Subcutaneous abdominal adipose tissue (tissue), 5 donors: ENCODE data around the gene CSF2.
"Not testable (repeated sequence)": the region's sequence is repeated elsewhere in the genome, so short reads cannot be mapped to it uniquely, and the experiment has no call there.

Source experiments
- H3K27ac ChIP-seq: one replicate; pipeline ENCODE4 v1.7.0; 2013; ENCODE audit warnings: low read depth, mild to moderate bottlenecking, inconsistent platforms, low read length, moderate library complexity
- H3K27me3 ChIP-seq, 5 donors: one replicate each; pipeline ENCODE4 v1.7.0; 2013; ENCODE audit warnings: low read length in 5 of 5, inconsistent platforms in 1 of 5; ENCODE audit not compliant: control insufficient read depth in 5 of 5, insufficient read depth in 4 of 5
- H3K36me3 ChIP-seq, 5 donors: one replicate each; pipeline ENCODE4 v1.7.0; 2013; ENCODE audit warnings: low read length in 5 of 5; ENCODE audit not compliant: control insufficient read depth in 5 of 5, insufficient read depth in 5 of 5
- H3K4me1 ChIP-seq, 5 donors: one replicate each; pipeline ENCODE4 v1.7.0; 2013; ENCODE audit warnings: low read length in 5 of 5, mild to moderate bottlenecking in 3 of 5, moderate library complexity in 1 of 5; ENCODE audit not compliant: control insufficient read depth in 5 of 5, insufficient read depth in 5 of 5
- H3K4me3 ChIP-seq, 5 donors: one replicate each; pipeline ENCODE4 v1.7.0; 2013; ENCODE audit warnings: low read length in 5 of 5, low read depth in 1 of 5
- H3K9ac ChIP-seq, 5 donors: one replicate each; pipeline ENCODE4 v1.7.0; 2013; ENCODE audit warnings: low read length in 5 of 5, mild to moderate bottlenecking in 4 of 5, moderate library complexity in 3 of 5
- H3K9me3 ChIP-seq, 5 donors: one replicate each; pipeline ENCODE4 v1.7.0; 2013; ENCODE audit warnings: low read length in 5 of 5; ENCODE audit not compliant: control insufficient read depth in 5 of 5
- donor health status: healthy.
- donor health status: healthy.
- donor health status: healthy.
- donor health status: healthy.
- donor health status: healthy.

The CSF2 gene

GRCh38 chr5:132104556-132104955 is 31.0 kb downstream of the CSF2 start:
- H3K4me3 ChIP-seq, result no peak overlapping the region
- no peak overlapping the region for H3K27ac ChIP-seq
- H3K9ac ChIP-seq, result no peak overlapping the region
- peaks cover 2 to 24% (median 16%) of the 10 kb centered on the region in 5 donors for H3K4me1 ChIP-seq
- no peaks in the 10 kb centered on the region for H3K9me3 ChIP-seq
- H3K36me3 ChIP-seq, result no peaks in the 10 kb centered on the region
- H3K27me3 ChIP-seq, result no peaks in the 10 kb centered on the region

- Histone ChIP-seq H3K27me3 (no peaks in the 10 kb centered on the region), H3K9ac (no peak overlapping the region), H3K9me3 (no peaks in the 10 kb centered on the region), H3K27ac (no peak overlapping the region), H3K4me3 (no peak overlapping the region), H3K36me3 (no peaks in the 10 kb centered on the region), H3K4me1 (peaks cover 2 to 24% (median 16%) of the 10 kb centered on the region in 5 donors)
These were observed 32.1 kb downstream of the CSF2 start for GRCh38 chr5:132105688-132106087.

- H3K27ac ChIP-seq, H3K36me3 ChIP-seq, H3K9ac ChIP-seq, H3K4me3 ChIP-seq, H3K9me3 ChIP-seq, H3K27me3 ChIP-seq: not testable (repeated sequence)
- peaks cover 2 to 15% (median 8%) of the 10 kb centered on the region in 5 donors for H3K4me1 ChIP-seq
These were observed 34.9 kb downstream of the CSF2 start for GRCh38 chr5:132108495-132108894.

- not testable (repeated sequence) for H3K9ac ChIP-seq, H3K36me3 ChIP-seq, H3K27ac ChIP-seq, H3K27me3 ChIP-seq, H3K4me3 ChIP-seq, H3K9me3 ChIP-seq
- peaks cover under 1 to 10% (median 3%) of the 10 kb centered on the region in 5 donors for H3K4me1 ChIP-seq
These were observed 35.4 kb downstream of the CSF2 start for GRCh38 chr5:132108957-132109356.

GRCh38 chr5:132109494-132110053 is 36.0 kb downstream of the CSF2 start:
- Histone ChIP-seq H3K9me3 (peaks cover 0 to 7% (median 3%) of the 10 kb centered on the region in 5 donors), H3K36me3 (no peaks in the 10 kb centered on the region), H3K27me3 (no peaks in the 10 kb centered on the region), H3K4me1 (peaks cover 0 to 4% (median 0%) of the 10 kb centered on the region in 5 donors), H3K4me3 (no peak overlapping the region), H3K9ac (no peak overlapping the region), H3K27ac (no peak overlapping the region)

- no peaks in the 10 kb centered on the region for H3K36me3 ChIP-seq
- H3K27ac ChIP-seq, result no peak overlapping the region
- H3K4me3 ChIP-seq, result no peak overlapping the region
- H3K9ac ChIP-seq, result no peak overlapping the region
- H3K4me1 ChIP-seq, result no peaks in the 10 kb centered on the region
- H3K9me3 ChIP-seq, result peaks cover 0 to 7% (median 3%) of the 10 kb centered on the region in 5 donors
- no peaks in the 10 kb centered on the region for H3K27me3 ChIP-seq
These were observed 36.6 kb downstream of the CSF2 start for GRCh38 chr5:132110195-132110594.

GRCh38 chr5:132110930-132111329 is 37.3 kb downstream of the CSF2 start:
- Histone ChIP-seq H3K9ac (no peak overlapping the region), H3K4me3 (no peak overlapping the region), H3K9me3 (peaks cover 0 to 7% (median 3%) of the 10 kb centered on the region in 5 donors), H3K27me3 (no peaks in the 10 kb centered on the region), H3K4me1 (no peaks in the 10 kb centered on the region), H3K36me3 (no peaks in the 10 kb centered on the region), H3K27ac (no peak overlapping the region)

- no peak overlapping the region for H3K4me3 ChIP-seq
- no peaks in the 10 kb centered on the region for H3K27me3 ChIP-seq
- no peaks in the 10 kb centered on the region for H3K36me3 ChIP-seq
- no peak overlapping the region for H3K9ac ChIP-seq
- H3K27ac ChIP-seq, result no peak overlapping the region
- H3K4me1 ChIP-seq, result no peaks in the 10 kb centered on the region
- peaks cover 0 to 7% (median 3%) of the 10 kb centered on the region in 5 donors for H3K9me3 ChIP-seq
These were observed 38.5 kb downstream of the CSF2 start for GRCh38 chr5:132112111-132112510.

GRCh38 chr5:132114150-132115121 is 40.8 kb downstream of the CSF2 start:
- H3K36me3 ChIP-seq, result no peaks in the 10 kb centered on the region

GRCh38 chr5:132115375-132115774 is 41.8 kb downstream of the CSF2 start:
- no peaks in the 10 kb centered on the region for H3K36me3 ChIP-seq
- no peak overlapping the region for H3K9ac ChIP-seq
- no peak overlapping the region for H3K27ac ChIP-seq
- peaks cover 0 to 7% (median 3%) of the 10 kb centered on the region in 5 donors for H3K9me3 ChIP-seq
- no peak overlapping the region for H3K4me3 ChIP-seq
- no peaks in the 10 kb centered on the region for H3K27me3 ChIP-seq
- H3K4me1 ChIP-seq, result no peaks in the 10 kb centered on the region

More at GRCh38 chr5:132114150-132115121, 40.8 kb downstream of the CSF2 start:
- no peaks in the 10 kb centered on the region for H3K27me3 ChIP-seq
- H3K4me3 ChIP-seq, result no peak overlapping the region
- no peak overlapping the region for H3K9ac ChIP-seq
- no peak overlapping the region for H3K27ac ChIP-seq
- peaks cover 0 to 7% (median 3%) of the 10 kb centered on the region in 5 donors for H3K9me3 ChIP-seq
- H3K4me1 ChIP-seq, result no peaks in the 10 kb centered on the region
